HUES6 (cell line): ENCODE results near the gene GNPTAB.
A peak's percentile ranks its signal among the peaks of the same experiment; 100 is the strongest.

Source experiments
- H3K27ac ChIP-seq: 2 replicates; pipeline ENCODE4 v1.7.0; 2013; ENCODE audit warnings: low read depth, mild to moderate bottlenecking, low read length, inconsistent platforms
- H3K27me3 ChIP-seq: 2 replicates; pipeline ENCODE4 v1.6.1; 2013; ENCODE audit warnings: low read length; ENCODE audit not compliant: control insufficient read depth, insufficient read depth
- H3K36me3 ChIP-seq: 2 replicates; pipeline ENCODE4 v1.6.1; 2013; ENCODE audit warnings: low read length; ENCODE audit not compliant: control insufficient read depth, insufficient read depth
- H3K4me1 ChIP-seq: 2 replicates; pipeline ENCODE4 v1.6.1; 2013; ENCODE audit warnings: low read length; ENCODE audit not compliant: control insufficient read depth, insufficient read depth
- H3K4me3 ChIP-seq: 2 replicates; pipeline ENCODE4 v1.5.1; 2013; ENCODE audit warnings: low read depth, low read length
- H3K9ac ChIP-seq: one replicate; pipeline ENCODE4 v1.6.1; 2013; ENCODE audit warnings: mild to moderate bottlenecking, low read length
- H3K9me3 ChIP-seq: 2 replicates; pipeline ENCODE4 v1.6.1; 2013; ENCODE audit warnings: low read depth, low read length; ENCODE audit not compliant: control insufficient read depth, insufficient read depth

Gene GNPTAB

GRCh38 chr12:101769865-101770264 lies 60.9 kb downstream of the GNPTAB start:
- H3K4me1 ChIP-seq: no peaks in the 10 kb centered on the region
- no peak overlapping the region for H3K9ac ChIP-seq
- H3K36me3 ChIP-seq: peaks cover 53% of the 10 kb centered on the region
- no peaks in the 10 kb centered on the region for H3K9me3 ChIP-seq
- no peak overlapping the region for H3K4me3 ChIP-seq
- H3K27ac ChIP-seq: no peak overlapping the region
- H3K27me3 ChIP-seq: no peaks in the 10 kb centered on the region

DNA sequence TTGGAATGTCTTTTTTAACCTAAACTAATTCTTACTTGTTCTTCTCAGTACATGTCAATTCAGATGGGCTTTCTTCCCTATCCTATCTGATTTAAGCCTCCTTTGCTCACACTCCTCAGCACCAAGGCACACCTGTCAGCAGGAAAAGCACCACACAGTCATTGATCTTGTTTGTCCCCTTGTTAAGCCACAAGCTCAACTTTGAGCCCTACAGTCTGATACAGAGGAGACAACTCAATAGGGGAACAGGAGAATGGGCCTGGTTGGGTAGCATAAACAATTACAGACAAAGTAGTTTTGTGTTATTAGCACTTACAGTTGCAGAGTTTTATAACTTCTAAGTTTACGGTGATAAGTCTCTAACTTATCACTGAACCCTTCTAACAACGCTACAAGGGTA lies 62.0 kb downstream of the GNPTAB start:
- Histone ChIP-seq H3K27ac (no peak overlapping the region), H3K9me3 (no peaks in the 10 kb centered on the region), H3K4me1 (no peaks in the 10 kb centered on the region), H3K27me3 (no peaks in the 10 kb centered on the region), H3K9ac (no peak overlapping the region), H3K4me3 (no peak overlapping the region), H3K36me3 (peaks cover 63% of the 10 kb centered on the region)

DNA sequence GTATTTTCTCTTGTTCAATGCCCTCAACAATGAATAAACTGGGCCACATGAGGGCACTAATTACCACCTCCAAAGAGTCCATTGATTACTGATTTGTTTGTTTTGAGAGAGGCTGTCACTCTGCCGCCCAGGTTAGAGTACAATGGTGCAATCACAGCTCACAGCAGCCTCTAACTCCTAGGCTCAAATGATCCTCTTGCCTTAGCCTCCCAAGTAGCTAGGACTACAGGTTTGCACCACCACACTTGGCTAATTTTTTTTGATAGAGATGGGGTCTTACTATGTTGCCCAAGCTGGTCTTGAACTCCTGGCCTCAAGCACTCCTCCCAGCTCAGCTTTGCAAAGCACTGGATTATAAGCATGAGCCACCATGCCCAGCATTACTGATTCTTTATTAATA lies 63.2 kb downstream of the GNPTAB start:
- H3K9ac ChIP-seq: no peak overlapping the region
- H3K9me3 ChIP-seq: no peaks in the 10 kb centered on the region
- no peaks in the 10 kb centered on the region for H3K27me3 ChIP-seq
- no peak overlapping the region for H3K27ac ChIP-seq
- H3K4me1 ChIP-seq: no peaks in the 10 kb centered on the region
- no peak overlapping the region for H3K4me3 ChIP-seq
- peaks cover 71% of the 10 kb centered on the region for H3K36me3 ChIP-seq

DNA sequence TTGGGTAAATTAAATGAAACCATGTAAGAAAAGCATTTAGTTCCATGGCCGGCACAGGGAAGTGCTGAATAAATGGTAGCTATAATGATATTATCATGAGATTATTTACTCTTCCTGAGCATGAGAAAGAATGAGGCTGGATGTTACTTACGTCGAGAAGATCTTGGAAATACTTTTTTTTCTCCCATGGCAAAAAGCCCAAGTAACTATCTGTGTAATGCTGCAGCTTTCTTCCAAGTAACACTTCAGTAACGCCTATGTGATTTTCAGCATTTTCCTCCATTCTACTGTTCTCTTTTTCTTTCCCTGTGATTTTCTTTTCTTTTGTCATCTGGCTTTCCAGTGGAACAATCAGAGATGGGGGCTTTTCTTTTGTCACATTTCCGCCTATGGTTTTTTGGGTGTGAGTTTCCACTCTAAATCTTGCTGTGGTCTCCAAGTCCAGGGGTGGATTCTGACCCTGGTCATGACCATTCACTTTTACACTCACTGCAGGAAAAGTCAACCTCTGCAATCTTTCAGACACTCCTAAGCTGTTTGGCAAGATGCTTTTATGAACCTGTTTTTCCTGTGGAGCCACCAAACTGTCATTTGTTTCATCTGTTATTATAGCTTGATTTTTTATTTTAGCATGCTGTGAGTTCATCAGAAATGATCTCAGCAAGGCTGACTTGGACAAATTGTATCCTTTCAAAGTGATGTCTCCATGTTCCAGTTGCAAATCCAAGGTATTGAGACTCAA lies 66.5 kb downstream of the GNPTAB start:
- 0 out of 2 replicates have a peak, but pooled peaks cover 3% of the 10 kb centered on the region for H3K4me1 ChIP-seq
- no peak overlapping the region for H3K9ac ChIP-seq
- H3K27ac ChIP-seq: no peak overlapping the region
- no peaks in the 10 kb centered on the region for H3K9me3 ChIP-seq
- H3K4me3 ChIP-seq: no peak overlapping the region
- H3K36me3 ChIP-seq: peaks cover 73% of the 10 kb centered on the region
- no peaks in the 10 kb centered on the region for H3K27me3 ChIP-seq

- H3K4me3 ChIP-seq: no peak overlapping the region
- H3K9me3 ChIP-seq: no peaks in the 10 kb centered on the region
- 0 out of 2 replicates have a peak overlapping the region, but pooled peaks have one; percentile 3 for H3K27ac ChIP-seq
- no peak overlapping the region for H3K9ac ChIP-seq
- H3K36me3 ChIP-seq: peaks cover 70% of the 10 kb centered on the region
- H3K27me3 ChIP-seq: no peaks in the 10 kb centered on the region
- 0 out of 2 replicates have a peak, but pooled peaks cover 3% of the 10 kb centered on the region for H3K4me1 ChIP-seq
Observed at GRCh38 chr12:101763246-101763931, 67.4 kb downstream of the GNPTAB start.

DNA sequence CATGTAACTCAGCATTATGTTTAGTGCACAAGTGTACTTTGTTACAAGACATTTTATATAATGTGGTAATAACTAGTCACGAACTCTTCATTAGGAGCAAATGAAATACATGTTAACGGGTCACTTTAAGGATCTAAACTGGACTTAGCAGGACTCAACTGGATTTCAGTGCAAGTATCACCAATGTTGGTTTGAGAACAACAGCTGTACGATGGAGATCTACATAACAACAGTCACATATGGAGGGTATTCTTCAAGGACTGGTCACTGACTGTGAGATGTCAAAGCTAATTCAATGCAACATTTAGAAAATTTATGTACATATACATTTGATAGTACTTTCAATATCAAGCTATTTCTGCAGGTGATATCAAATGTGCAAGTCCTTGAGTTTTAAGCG lies 69.0 kb downstream of the GNPTAB start:
- peak overlapping the region; percentile 32; the same call in 1 of the 2 replicates for H3K27ac ChIP-seq
- no peaks in the 10 kb centered on the region for H3K27me3 ChIP-seq
- no peak overlapping the region for H3K4me3 ChIP-seq
- peaks cover 63% of the 10 kb centered on the region for H3K36me3 ChIP-seq
- 0 out of 2 replicates have a peak, but pooled peaks cover 3% of the 10 kb centered on the region for H3K4me1 ChIP-seq
- no peaks in the 10 kb centered on the region for H3K9me3 ChIP-seq
- no peak overlapping the region for H3K9ac ChIP-seq

DNA sequence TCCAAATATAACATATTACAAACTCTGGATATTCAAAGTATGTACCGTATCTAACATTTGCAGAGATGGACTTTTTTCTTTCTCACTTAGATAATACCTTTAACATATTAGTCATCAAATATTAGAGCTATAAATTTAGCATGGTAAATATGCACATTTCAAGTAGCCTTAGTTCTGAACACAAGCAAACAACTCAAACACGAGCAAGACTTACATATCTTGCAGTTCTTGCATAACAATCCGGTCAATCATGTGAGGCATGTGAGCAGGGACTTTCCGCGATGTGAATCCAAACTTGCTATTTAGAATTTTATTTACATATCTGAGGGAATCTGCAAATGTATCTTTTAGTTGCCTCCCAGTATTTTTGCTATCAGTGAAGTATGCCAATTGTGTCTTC lies 69.4 kb downstream of the GNPTAB start:
- no peaks in the 10 kb centered on the region for H3K27me3 ChIP-seq
- peaks cover 64% of the 10 kb centered on the region for H3K36me3 ChIP-seq
- no peaks in the 10 kb centered on the region for H3K9me3 ChIP-seq
- H3K27ac ChIP-seq: peak overlapping the region; percentile 32; the same call in 1 of the 2 replicates
- H3K9ac ChIP-seq: no peak overlapping the region
- no peak overlapping the region for H3K4me3 ChIP-seq
- H3K4me1 ChIP-seq: 0 out of 2 replicates have a peak, but pooled peaks cover 3% of the 10 kb centered on the region

DNA sequence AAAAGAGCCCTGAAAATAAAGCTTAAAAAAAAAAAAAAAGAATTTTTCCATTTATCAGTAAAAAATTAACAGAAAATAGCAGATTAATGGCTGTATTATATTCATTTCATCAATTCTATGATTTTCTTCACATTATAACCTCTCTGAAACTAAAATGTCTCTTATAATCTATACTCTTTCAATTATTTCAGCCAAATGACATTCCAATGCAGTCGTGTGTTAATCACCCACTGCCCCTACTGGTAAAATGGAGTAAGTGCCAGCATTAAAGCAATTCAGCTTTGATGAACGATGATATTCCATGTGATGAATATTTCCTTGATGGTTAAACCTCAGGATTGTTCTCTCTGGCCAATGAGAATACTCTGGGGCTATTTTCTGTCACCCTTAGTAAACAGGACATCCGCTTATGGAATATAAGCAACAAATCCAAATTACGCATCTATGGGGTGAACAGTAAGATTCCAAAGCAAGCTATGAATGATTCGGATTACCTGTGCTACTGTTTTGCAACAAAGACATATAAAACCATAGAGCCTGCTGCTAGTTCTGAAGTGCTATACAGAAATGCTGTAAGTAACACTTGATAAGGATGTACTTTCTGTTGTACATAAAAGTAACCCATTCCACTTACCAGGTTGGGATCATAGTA lies 71.2 kb downstream of the GNPTAB start:
- 0 out of 2 replicates have a peak, but pooled peaks cover 3% of the 10 kb centered on the region for H3K4me1 ChIP-seq
- no peaks in the 10 kb centered on the region for H3K27me3 ChIP-seq
- no peak overlapping the region for H3K4me3 ChIP-seq
- no peaks in the 10 kb centered on the region for H3K9me3 ChIP-seq
- no peak overlapping the region for H3K27ac ChIP-seq
- peaks cover 65% of the 10 kb centered on the region for H3K36me3 ChIP-seq
- no peak overlapping the region for H3K9ac ChIP-seq

DNA sequence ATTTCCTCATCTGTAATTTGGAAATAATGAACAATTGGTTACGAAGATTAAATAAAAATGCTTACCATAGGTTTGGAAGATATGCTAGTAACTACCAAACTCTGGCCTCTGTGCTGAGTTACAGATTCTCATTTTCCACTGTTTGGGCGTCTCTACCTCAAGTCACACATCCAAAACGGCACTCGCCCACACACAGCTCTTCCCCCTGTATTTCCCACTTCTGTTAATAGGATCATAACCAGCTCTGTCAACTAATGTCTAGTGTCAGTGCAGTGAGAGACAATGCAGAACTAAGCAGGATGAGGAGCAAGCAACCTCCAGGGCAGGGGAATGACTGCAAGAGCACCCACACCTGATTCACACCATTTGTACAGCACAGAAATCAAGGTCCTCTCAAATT lies 80.6 kb downstream of the GNPTAB start:
- H3K36me3 ChIP-seq: peaks cover 60% of the 10 kb centered on the region
- no peaks in the 10 kb centered on the region for H3K27me3 ChIP-seq
- H3K4me1 ChIP-seq: peaks cover 11% of the 10 kb centered on the region; the same call in 1 of the 2 replicates
- no peak overlapping the region for H3K4me3 ChIP-seq
- H3K9ac ChIP-seq: no peak overlapping the region
- H3K27ac ChIP-seq: no peak overlapping the region; the same call in 1 of the 2 replicates
- no peaks in the 10 kb centered on the region for H3K9me3 ChIP-seq

DNA sequence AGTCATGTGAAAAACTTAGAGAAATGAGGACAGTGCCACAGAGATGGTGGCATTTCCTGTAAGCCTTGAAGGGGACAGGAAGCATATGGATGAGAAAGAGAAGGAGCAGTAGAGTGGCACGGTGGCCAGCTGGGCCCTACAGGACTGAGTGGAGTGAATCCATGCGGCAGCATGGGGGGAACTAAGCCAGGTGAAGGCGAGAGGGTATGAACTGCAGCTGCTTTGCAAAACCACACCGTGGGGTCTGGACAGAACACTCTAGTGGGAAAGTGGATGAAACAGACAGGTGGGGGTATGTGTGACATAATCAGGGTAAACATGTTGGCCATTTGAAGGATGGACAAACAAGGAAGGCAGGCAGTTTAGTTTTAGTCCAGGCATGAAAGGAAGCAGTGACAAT lies 81.1 kb downstream of the GNPTAB start:
- Histone ChIP-seq H3K9me3 (no peaks in the 10 kb centered on the region), H3K27ac (no peak overlapping the region), H3K4me3 (no peak overlapping the region), H3K36me3 (peaks cover 61% of the 10 kb centered on the region), H3K4me1 (peaks cover 11% of the 10 kb centered on the region; the same call in 1 of the 2 replicates), H3K9ac (no peak overlapping the region), H3K27me3 (no peaks in the 10 kb centered on the region)

- Histone ChIP-seq H3K9me3 (no peaks in the 10 kb centered on the region), H3K9ac (no peak overlapping the region), H3K36me3 (peaks cover 68% of the 10 kb centered on the region)
Observed at GRCh38 chr12:101748907-101749306, 81.9 kb downstream of the GNPTAB start.

More at GRCh38 chr12:101748907-101749306, 81.9 kb downstream of the GNPTAB start:
- Histone ChIP-seq H3K27me3 (no peaks in the 10 kb centered on the region), H3K4me3 (no peak overlapping the region), H3K4me1 (peaks cover 11% of the 10 kb centered on the region; the same call in 1 of the 2 replicates), H3K27ac (no peak overlapping the region)
